HL-60 (cell line): ENCODE data around the gene CIAO1.
"Not testable (repeated sequence)": the region's sequence is repeated elsewhere in the genome, so short reads cannot be mapped to it uniquely, and the experiment has no call there.

Source experiments
- DNase-seq, 2 experiments: peaks; one replicate each; pipeline ENCODE4 v3.0.0-alpha.2; 2010 to 2020; ENCODE audit warnings: low read depth in 1 of 2, low spot score in 1 of 2
- H3K27ac ChIP-seq: fragments of 250-450 bp; sonication (Bioruptor Pico); replicated peaks from 2 replicates; pipeline ENCODE4 v1.5.1; 2020; ENCODE audit warnings: mild to moderate bottlenecking, moderate library complexity
- H3K27me3 ChIP-seq: fragments of 250-450 bp; sonication (Bioruptor Pico); 2 replicates; pipeline ENCODE4 v1.5.1; 2021; ENCODE audit warnings: mild to moderate bottlenecking, moderate library complexity; ENCODE audit not compliant: insufficient read depth, poor library complexity, severe bottlenecking
- H3K4me3 ChIP-seq: replicated peaks from 2 replicates; pipeline ENCODE4 v1.5.1; 2011; ENCODE audit warnings: mild to moderate bottlenecking, control low read depth, low read length; ENCODE audit not compliant: insufficient read depth
- GABPA ChIP-seq: IDR thresholded peaks from 2 replicates; pipeline ENCODE4 v1.6.1; 2012; ENCODE audit warnings: low read depth
- POLR2AphosphoS5 ChIP-seq: IDR thresholded peaks from 2 replicates; pipeline ENCODE4 v1.6.1; 2012; ENCODE audit warnings: low read depth
- SPI1 ChIP-seq: IDR thresholded peaks from 2 replicates; pipeline ENCODE4 v1.6.1; 2012; ENCODE audit warnings: low read depth, mild to moderate bottlenecking, borderline replicate concordance
- TF ChIP-seq, protein P1 (sequence below): IDR thresholded peaks from one replicate; pipeline ENCODE4 v1.5.1; 2011; ENCODE audit warnings: low read length, control low read depth, inconsistent platforms; ENCODE audit not compliant: insufficient read depth
- TF ChIP-seq, protein P2 (sequence below): IDR thresholded peaks from 2 replicates; pipeline ENCODE4 v1.6.1; 2012; ENCODE audit warnings: low read depth; ENCODE audit not compliant: insufficient replicate concordance

The CIAO1 gene

DNA sequence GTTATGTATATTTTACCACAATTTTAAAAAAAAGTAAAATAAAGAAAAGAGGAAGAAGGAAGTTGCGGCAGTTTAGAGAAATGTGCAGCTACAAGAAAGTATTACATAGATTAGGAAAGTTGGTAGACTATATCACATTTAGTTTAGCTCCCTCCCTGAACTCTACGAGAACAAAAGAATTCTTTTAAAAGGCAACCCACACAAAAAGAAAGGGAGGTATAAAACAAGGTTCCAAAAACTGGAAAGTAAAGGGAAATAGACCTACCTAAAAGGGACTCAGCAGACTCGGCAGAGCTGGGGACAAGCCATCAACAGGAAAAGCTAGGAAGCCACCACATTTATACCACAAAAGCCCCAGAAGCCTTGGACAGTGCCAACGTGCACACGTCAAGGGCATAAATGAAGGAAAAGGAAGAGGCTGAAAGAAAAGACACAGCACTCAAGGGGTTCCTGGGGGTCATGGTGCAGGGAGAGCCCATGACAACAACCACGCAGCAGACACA lies 9.4 kb upstream of the CIAO1 start:
- Histone ChIP-seq H3K27ac (peak overlapping the region; percentile 84), H3K27me3 (no peaks in the 10 kb centered on the region), H3K4me3 (no peak overlapping the region)
- 0 out of 2 replicates have a peak, but pooled peaks have one; percentile 21 for TF ChIP-seq POLR2AphosphoS5
- 0 out of 2 replicates have a peak, but pooled peaks have one; percentile 53 for TF ChIP-seq SPI1
- TF ChIP-seq, protein P1, sequence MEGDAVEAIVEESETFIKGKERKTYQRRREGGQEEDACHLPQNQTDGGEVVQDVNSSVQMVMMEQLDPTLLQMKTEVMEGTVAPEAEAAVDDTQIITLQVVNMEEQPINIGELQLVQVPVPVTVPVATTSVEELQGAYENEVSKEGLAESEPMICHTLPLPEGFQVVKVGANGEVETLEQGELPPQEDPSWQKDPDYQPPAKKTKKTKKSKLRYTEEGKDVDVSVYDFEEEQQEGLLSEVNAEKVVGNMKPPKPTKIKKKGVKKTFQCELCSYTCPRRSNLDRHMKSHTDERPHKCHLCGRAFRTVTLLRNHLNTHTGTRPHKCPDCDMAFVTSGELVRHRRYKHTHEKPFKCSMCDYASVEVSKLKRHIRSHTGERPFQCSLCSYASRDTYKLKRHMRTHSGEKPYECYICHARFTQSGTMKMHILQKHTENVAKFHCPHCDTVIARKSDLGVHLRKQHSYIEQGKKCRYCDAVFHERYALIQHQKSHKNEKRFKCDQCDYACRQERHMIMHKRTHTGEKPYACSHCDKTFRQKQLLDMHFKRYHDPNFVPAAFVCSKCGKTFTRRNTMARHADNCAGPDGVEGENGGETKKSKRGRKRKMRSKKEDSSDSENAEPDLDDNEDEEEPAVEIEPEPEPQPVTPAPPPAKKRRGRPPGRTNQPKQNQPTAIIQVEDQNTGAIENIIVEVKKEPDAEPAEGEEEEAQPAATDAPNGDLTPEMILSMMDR = no peak
- DNase-seq = peak in 1 of 2 experiments; percentile 72

DNA sequence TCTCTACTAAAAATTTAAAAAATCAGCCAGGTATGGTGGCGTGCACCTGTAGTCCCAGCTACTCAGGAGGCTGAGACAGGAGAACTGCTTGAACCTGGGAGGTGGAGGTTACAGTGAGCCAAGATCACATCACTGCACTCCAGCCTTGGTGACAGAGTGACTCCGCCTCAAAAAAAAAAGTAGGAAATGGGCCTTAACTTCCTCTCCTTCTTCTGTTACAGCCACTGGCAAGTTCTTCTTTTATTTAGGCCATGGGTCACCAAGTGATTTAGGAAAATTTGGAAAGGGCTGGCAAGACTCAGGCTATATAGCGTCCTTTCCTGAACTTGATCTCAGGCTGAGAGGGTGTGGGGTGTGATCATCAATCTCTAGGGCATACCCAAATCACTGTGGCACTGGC lies 8.3 kb upstream of the CIAO1 start:
- H3K27me3 ChIP-seq, H3K4me3 ChIP-seq: not testable (repeated sequence)
- H3K27ac ChIP-seq = peak overlapping the region; percentile 84
- DNase-seq = peak in 1 of 2 experiments; percentile 48
- TF ChIP-seq SPI1 = peak; percentile 89

DNA sequence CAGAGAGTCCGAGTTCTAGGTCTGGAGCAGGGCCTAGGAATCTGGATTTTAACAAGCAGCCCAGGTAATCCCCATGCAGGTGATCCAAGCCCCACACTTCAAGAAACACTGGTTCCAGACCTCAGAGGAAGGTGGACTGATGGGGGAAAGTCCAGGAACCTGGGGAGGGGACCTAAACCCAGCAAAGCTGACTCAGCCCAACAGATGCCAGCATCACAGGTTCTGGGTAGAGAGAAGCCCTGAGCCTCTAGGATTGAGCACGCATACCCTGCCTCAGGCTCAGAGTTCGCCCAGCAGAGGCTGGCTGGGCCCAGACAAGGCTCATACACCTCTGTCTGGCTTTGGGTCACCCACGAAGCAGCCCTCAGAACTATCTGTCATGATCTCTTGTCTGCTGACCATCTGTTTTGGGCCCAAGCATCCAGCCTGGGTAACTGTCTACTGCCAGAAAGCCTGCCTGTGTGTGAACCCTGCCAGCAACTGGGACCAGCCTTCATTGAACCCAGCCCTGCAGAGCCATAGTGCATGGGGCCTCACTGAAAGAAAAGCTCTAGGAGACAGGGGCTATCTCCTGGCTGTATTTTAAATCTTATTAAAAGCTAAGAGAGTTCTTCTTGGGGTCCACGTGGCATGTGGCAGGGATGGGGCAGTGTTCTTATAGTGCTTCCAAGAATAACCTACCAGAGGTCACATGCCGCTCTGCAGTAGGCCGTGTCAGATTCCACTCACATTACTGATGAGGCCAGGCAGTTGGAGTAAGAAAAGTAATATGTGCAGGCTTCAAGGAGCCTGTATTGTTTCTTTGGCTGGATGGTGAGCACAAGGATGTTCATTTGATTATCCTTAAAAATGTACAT lies 7.6 kb upstream of the CIAO1 start:
- TF ChIP-seq, protein P1 = no peak
- TF ChIP-seq POLR2AphosphoS5 (no peak), SPI1 (no peak), GABPA (no peak)
- no peaks in the 10 kb centered on the region for H3K27me3 ChIP-seq
- no peak overlapping the region for H3K4me3 ChIP-seq
- H3K27ac ChIP-seq = peak overlapping the region; percentile 84
- no peak for DNase-seq

DNA sequence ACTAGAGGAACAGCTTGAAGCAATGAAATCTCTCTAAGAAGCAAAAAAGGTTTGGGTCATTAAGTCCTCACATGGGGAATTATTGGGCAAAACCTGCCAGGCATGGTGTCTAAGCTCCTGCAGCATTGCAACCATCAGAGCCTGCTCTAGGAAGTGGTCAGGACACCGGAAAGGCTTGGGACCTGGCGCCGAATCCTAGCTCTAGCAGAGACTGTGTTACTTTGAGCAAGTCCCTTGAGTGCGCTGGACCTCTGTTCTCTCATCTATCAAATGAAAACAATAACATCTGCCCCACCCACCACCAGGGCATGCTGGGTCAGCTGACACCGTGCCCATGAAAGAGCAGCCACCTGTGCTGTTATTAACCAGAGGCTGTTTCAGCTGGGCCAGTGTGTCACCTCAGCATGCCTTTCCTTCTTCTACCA lies 6.5 kb upstream of the CIAO1 start:
- Histone ChIP-seq H3K27me3 (no peaks in the 10 kb centered on the region), H3K27ac (peak overlapping the region; percentile 29; the same call in 1 of the 2 replicates), H3K4me3 (no peak overlapping the region)
- TF ChIP-seq POLR2AphosphoS5 (no peak), SPI1 (no peak), GABPA (no peak)
- TF ChIP-seq, protein P2, sequence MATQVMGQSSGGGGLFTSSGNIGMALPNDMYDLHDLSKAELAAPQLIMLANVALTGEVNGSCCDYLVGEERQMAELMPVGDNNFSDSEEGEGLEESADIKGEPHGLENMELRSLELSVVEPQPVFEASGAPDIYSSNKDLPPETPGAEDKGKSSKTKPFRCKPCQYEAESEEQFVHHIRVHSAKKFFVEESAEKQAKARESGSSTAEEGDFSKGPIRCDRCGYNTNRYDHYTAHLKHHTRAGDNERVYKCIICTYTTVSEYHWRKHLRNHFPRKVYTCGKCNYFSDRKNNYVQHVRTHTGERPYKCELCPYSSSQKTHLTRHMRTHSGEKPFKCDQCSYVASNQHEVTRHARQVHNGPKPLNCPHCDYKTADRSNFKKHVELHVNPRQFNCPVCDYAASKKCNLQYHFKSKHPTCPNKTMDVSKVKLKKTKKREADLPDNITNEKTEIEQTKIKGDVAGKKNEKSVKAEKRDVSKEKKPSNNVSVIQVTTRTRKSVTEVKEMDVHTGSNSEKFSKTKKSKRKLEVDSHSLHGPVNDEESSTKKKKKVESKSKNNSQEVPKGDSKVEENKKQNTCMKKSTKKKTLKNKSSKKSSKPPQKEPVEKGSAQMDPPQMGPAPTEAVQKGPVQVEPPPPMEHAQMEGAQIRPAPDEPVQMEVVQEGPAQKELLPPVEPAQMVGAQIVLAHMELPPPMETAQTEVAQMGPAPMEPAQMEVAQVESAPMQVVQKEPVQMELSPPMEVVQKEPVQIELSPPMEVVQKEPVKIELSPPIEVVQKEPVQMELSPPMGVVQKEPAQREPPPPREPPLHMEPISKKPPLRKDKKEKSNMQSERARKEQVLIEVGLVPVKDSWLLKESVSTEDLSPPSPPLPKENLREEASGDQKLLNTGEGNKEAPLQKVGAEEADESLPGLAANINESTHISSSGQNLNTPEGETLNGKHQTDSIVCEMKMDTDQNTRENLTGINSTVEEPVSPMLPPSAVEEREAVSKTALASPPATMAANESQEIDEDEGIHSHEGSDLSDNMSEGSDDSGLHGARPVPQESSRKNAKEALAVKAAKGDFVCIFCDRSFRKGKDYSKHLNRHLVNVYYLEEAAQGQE = no peak
- TF ChIP-seq, protein P1 = no peak
- DNase-seq = peak in 1 of 2 experiments; percentile 25
